Endodermal cell (in vitro differentiated cells): ENCODE results near the gene POTEE. TPM values are rescaled to one million over a fixed set of nuclear protein-coding genes. Genes with fewer than 3 reads are reported as not detected.
"Not testable (repeated sequence)": the region's sequence is repeated elsewhere in the genome, so short reads cannot be mapped to it uniquely, and the experiment has no call there.

Experiments used
- DNase-seq: peaks from one replicate; pipeline ENCODE4 v3.0.0-alpha.2; 2017
- H3K27ac ChIP-seq: 2 replicates; pipeline ENCODE4 v1.5.1; 2013; ENCODE audit warnings: mild to moderate bottlenecking, low read depth, low read length, moderate library complexity
- H3K27me3 ChIP-seq: 2 replicates; pipeline ENCODE4 v1.6.1; 2013; ENCODE audit warnings: mild to moderate bottlenecking, low read length, moderate library complexity; ENCODE audit not compliant: insufficient read depth, control insufficient read depth, poor library complexity, severe bottlenecking
- H3K36me3 ChIP-seq: 2 replicates; pipeline ENCODE4 v1.7.0; 2013; ENCODE audit warnings: mild to moderate bottlenecking, low read length, moderate library complexity; ENCODE audit not compliant: control insufficient read depth, insufficient read depth
- H3K4me1 ChIP-seq: one replicate; pipeline ENCODE4 v1.7.0; 2013; ENCODE audit warnings: low read length; ENCODE audit not compliant: control insufficient read depth, insufficient read depth
- H3K4me3 ChIP-seq: 2 replicates; pipeline ENCODE4 v1.5.1; 2013; ENCODE audit warnings: mild to moderate bottlenecking, low read length, moderate library complexity
- H3K9ac ChIP-seq: 2 replicates; pipeline ENCODE4 v1.6.1; 2013; ENCODE audit warnings: mild to moderate bottlenecking, low read length, moderate library complexity; ENCODE audit not compliant: poor library complexity, severe bottlenecking; ENCODE audit errors: extremely low read depth
- H3K9me3 ChIP-seq: 2 replicates; pipeline ENCODE4 v1.6.1; 2013; ENCODE audit warnings: mild to moderate bottlenecking, low read length, moderate library complexity; ENCODE audit not compliant: control insufficient read depth
- H3K27ac Mint-ChIP-seq: 2 replicates; pipeline ENCODE4 v1.8.0; 2020; ENCODE audit warnings: mixed read lengths
- H3K27me3 Mint-ChIP-seq: 2 replicates; pipeline ENCODE4 v1.8.0; 2021; ENCODE audit warnings: mild to moderate bottlenecking, mixed read lengths; ENCODE audit not compliant: insufficient read depth
- H3K36me3 Mint-ChIP-seq: 2 replicates; pipeline ENCODE4 v1.8.0; 2020; ENCODE audit warnings: low read depth, mixed read lengths
- H3K4me1 Mint-ChIP-seq: 2 replicates; pipeline ENCODE4 v1.8.0; 2020; ENCODE audit warnings: mixed read lengths
- H3K4me3 Mint-ChIP-seq: 2 replicates; pipeline ENCODE4 v1.8.0; 2020; ENCODE audit warnings: mild to moderate bottlenecking, moderate library complexity, mixed read lengths
- H3K9me3 Mint-ChIP-seq: 2 replicates; pipeline ENCODE4 v1.8.0; 2020; ENCODE audit warnings: mild to moderate bottlenecking, mixed read lengths
- WGBS, 2 experiments: methylation state at CpG; one replicate each; pipeline versions ENCODE4 v1.1.5 to v1.1.7; 2013; ENCODE audit warnings: missing lambda C conversion rate in 2 of 2, mixed read lengths in 1 of 2; ENCODE audit not compliant: insufficient coverage in 1 of 2, insufficient read length in 1 of 2; 5-methylcytosine and 5-hydroxymethylcytosine counted together
- total RNA-seq, 2 donors: library from RNA; stranded (reverse); fragmentation: NEBNext Ultra II Directional in 1 of 2; extraction: Animal tissue kit (Norgen Biotek cat#: 25700) in 1 of 2; gene quantifications; 2 replicates in 1 of 2; 3 replicates in 1 of 2; pipeline ENCODE4 v1.2.1, GENCODE V29; 2021
- TF ChIP-seq, protein P1 (sequence below): fragments of 200-600 bp; sonication (generic); conservative IDR thresholded peaks from 2 replicates; pipeline ENCODE4 v1.5.0; 2021; ENCODE audit warnings: antibody characterized with exemption, mild to moderate bottlenecking

POTEE gene
- total RNA-seq, 2 donors from 2014 or later = 0.35 to 2.3 TPM

DNA sequence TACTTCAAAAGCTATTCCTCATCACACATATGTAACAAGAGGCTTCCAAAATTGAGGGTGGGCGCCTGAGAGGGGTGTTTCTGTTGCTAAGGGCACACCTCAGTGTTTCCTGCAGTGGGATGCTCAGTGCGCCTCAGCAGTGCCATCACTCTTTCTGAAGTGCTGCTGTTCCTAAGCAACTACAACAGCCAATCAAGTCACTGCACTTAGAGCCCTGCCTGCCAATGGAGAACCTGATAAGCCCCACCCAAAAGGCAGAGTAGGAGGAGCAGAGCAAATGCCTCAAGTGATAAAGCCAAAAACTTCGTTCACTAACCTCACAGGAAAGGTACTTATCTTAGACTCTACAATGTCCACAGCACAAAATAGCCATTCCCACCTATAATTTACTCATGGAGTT lies 15.9 kb upstream of the POTEE start:
- not testable (repeated sequence) for H3K27me3 ChIP-seq, H3K4me1 ChIP-seq, H3K4me3 Mint-ChIP-seq, H3K9ac ChIP-seq, H3K27ac Mint-ChIP-seq, H3K9me3 ChIP-seq, H3K27ac ChIP-seq, H3K27me3 Mint-ChIP-seq, H3K36me3 ChIP-seq, H3K4me1 Mint-ChIP-seq, H3K9me3 Mint-ChIP-seq, H3K36me3 Mint-ChIP-seq, H3K4me3 ChIP-seq
- peak; percentile 55 for DNase-seq
- 37% methylated on average over 3 of the region's 3 CpGs; no CpG with 5 or more reads in 1 of the 2 experiments for WGBS, 2 experiments

GRCh38 chr2:131196186-131196585 lies 13.2 kb upstream of the POTEE start:
- H3K27ac ChIP-seq, H3K27ac Mint-ChIP-seq, H3K36me3 Mint-ChIP-seq, H3K4me1 ChIP-seq, H3K27me3 Mint-ChIP-seq, H3K36me3 ChIP-seq, H3K4me3 ChIP-seq, H3K27me3 ChIP-seq, H3K9ac ChIP-seq, H3K9me3 Mint-ChIP-seq, H3K9me3 ChIP-seq, DNase-seq, H3K4me1 Mint-ChIP-seq, H3K4me3 Mint-ChIP-seq: not testable (repeated sequence)
- WGBS, 2 experiments = 76 to 80% methylated on average over 1 to 2 of the region's 2 CpGs

DNA sequence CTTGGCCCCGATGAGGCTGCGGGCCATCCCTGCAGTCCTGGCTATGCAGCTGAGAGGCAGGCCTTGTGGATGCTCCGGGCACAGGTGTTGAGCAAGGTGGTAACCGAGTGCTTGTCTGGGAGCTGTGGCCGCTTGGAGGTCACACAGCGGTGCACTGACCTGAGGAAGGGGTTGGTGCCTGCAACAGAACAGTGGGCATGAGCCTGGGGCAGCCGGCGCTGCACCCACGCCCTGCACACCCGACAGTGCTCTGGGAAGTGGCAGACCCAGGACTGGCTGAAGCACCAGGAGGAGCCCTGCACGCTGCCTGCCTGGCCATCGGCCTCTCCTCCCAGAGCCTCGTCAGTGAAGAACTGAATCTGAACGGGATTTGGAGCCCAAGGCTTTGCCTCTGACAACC lies 8.2 kb upstream of the POTEE start:
- TF ChIP-seq, protein P1, sequence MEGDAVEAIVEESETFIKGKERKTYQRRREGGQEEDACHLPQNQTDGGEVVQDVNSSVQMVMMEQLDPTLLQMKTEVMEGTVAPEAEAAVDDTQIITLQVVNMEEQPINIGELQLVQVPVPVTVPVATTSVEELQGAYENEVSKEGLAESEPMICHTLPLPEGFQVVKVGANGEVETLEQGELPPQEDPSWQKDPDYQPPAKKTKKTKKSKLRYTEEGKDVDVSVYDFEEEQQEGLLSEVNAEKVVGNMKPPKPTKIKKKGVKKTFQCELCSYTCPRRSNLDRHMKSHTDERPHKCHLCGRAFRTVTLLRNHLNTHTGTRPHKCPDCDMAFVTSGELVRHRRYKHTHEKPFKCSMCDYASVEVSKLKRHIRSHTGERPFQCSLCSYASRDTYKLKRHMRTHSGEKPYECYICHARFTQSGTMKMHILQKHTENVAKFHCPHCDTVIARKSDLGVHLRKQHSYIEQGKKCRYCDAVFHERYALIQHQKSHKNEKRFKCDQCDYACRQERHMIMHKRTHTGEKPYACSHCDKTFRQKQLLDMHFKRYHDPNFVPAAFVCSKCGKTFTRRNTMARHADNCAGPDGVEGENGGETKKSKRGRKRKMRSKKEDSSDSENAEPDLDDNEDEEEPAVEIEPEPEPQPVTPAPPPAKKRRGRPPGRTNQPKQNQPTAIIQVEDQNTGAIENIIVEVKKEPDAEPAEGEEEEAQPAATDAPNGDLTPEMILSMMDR = no peak
- WGBS, 2 experiments = 92 to 95% methylated on average over 8 to 14 of the region's 14 CpGs
- no peak overlapping the region for H3K27ac ChIP-seq
- no peaks in the 10 kb centered on the region for H3K4me1 ChIP-seq
- DNase-seq = peak; percentile 31
- no peaks in the 10 kb centered on the region for H3K9me3 ChIP-seq
- no peaks in the 10 kb centered on the region for H3K27me3 Mint-ChIP-seq
- H3K27me3 ChIP-seq = no peaks in the 10 kb centered on the region
- no peak overlapping the region for H3K4me3 ChIP-seq
- no peaks in the 10 kb centered on the region for H3K36me3 ChIP-seq
- no peak overlapping the region for H3K9ac ChIP-seq
- no peak overlapping the region for H3K27ac Mint-ChIP-seq
- H3K36me3 Mint-ChIP-seq = no peaks in the 10 kb centered on the region
- no peaks in the 10 kb centered on the region for H3K4me1 Mint-ChIP-seq
- H3K9me3 Mint-ChIP-seq = no peaks in the 10 kb centered on the region
- H3K4me3 Mint-ChIP-seq = no peak overlapping the region

DNA sequence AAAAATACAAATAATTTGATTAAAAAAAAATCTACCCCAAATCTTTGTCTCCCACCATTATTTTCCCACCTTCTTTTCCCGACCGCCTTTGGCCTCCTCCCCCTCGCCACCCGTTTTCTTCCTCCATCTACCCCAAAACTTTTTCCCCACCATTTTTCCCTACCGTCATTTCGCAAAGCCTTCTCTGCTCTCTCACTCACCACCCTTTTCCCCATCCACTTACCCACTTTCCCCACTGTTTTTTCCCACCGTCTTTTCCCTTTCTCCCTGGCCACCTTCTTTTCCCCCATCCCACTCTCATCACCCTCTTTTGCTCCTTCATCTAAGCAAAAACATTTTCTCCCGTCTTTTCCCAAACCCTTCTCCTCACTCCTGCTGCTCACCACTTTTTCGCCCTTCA lies 1.5 kb upstream of the POTEE start:
- not testable (repeated sequence) for DNase-seq, H3K4me1 ChIP-seq, H3K9ac ChIP-seq, H3K36me3 Mint-ChIP-seq, H3K27me3 ChIP-seq, H3K9me3 ChIP-seq, H3K36me3 ChIP-seq, H3K27ac ChIP-seq, H3K27ac Mint-ChIP-seq, H3K9me3 Mint-ChIP-seq, H3K27me3 Mint-ChIP-seq, H3K4me1 Mint-ChIP-seq, H3K4me3 ChIP-seq
- peak overlapping the region; percentile 52 for H3K4me3 Mint-ChIP-seq
- 80 to 88% methylated on average over 1 to 7 of the region's 9 CpGs for WGBS, 2 experiments

- H3K36me3 ChIP-seq, H3K4me1 ChIP-seq, H3K4me1 Mint-ChIP-seq, H3K9me3 Mint-ChIP-seq, H3K27me3 ChIP-seq, H3K27ac ChIP-seq, H3K9me3 ChIP-seq, H3K9ac ChIP-seq, H3K27ac Mint-ChIP-seq, H3K27me3 Mint-ChIP-seq, DNase-seq, H3K4me3 ChIP-seq, H3K36me3 Mint-ChIP-seq: not testable (repeated sequence)
- 91% methylated on average over 8 of the region's 14 CpGs; no CpG with 5 or more reads in 1 of the 2 experiments for WGBS, 2 experiments
- peak overlapping the region; percentile 43 for H3K4me3 Mint-ChIP-seq
Observed at GRCh38 chr2:131209773-131210104, 403 bp downstream of the POTEE start.

- not testable (repeated sequence) for H3K27ac Mint-ChIP-seq, H3K9me3 ChIP-seq, H3K4me3 ChIP-seq, H3K36me3 Mint-ChIP-seq, H3K36me3 ChIP-seq, H3K27me3 Mint-ChIP-seq, DNase-seq, H3K9ac ChIP-seq, H3K4me1 ChIP-seq, H3K4me1 Mint-ChIP-seq, H3K27ac ChIP-seq, H3K9me3 Mint-ChIP-seq, H3K27me3 ChIP-seq, H3K4me3 Mint-ChIP-seq
- WGBS, 2 experiments = 74% methylated on average over 4 of the region's 22 CpGs; no CpG with 5 or more reads in 1 of the 2 experiments
Observed at GRCh38 chr2:131210434-131211211, 1.3 kb downstream of the POTEE start.
